HG03139 (cell line): ENCODE measurements around the gene CRX.
"Not testable (repeated sequence)": the region's sequence is repeated elsewhere in the genome, so short reads cannot be mapped to it uniquely, and the experiment has no call there.

ENCODE experiments used
- ATAC-seq: cut with Tn5 transposase; IDR thresholded peaks from one replicate; pipeline ENCODE4 v1.9.1; 2021; ENCODE audit not compliant: unreplicated experiment

The CRX gene

GRCh38 chr19:47803148-47803547 is 18.6 kb upstream of the CRX start:
- ATAC-seq = not testable (repeated sequence)

- ATAC-seq = not testable (repeated sequence)
Observed at GRCh38 chr19:47803671-47804070, 18.1 kb upstream of the CRX start.

GRCh38 chr19:47804451-47804850 is 17.3 kb upstream of the CRX start, which contains the start of gene TPRX1:
Gene TPRX1, minus strand, starts transcription at chr19:47804551. Its CDS starts 12 bp downstream, at chr19:47804539.
- ATAC-seq = not testable (repeated sequence)

GRCh38 chr19:47805313-47805712 is 16.4 kb upstream of the CRX start:
- ATAC-seq = no peak

GRCh38 chr19:47806435-47806834 is 15.3 kb upstream of the CRX start:
- ATAC-seq = no peak

- ATAC-seq = no peak
Observed at GRCh38 chr19:47813304-47813994, 8.3 kb upstream of the CRX start.

- no peak for ATAC-seq
Observed at GRCh38 chr19:47813995-47814328, 7.8 kb upstream of the CRX start.

GRCh38 chr19:47816270-47816669 is 5.5 kb upstream of the CRX start:
- ATAC-seq = not testable (repeated sequence)

GRCh38 chr19:47818221-47818620 is 3.5 kb upstream of the CRX start:
- ATAC-seq = not testable (repeated sequence)

- no peak for ATAC-seq
Observed at GRCh38 chr19:47819858-47820257, 1.9 kb upstream of the CRX start.

- ATAC-seq = no peak
Observed at GRCh38 chr19:47820410-47820809, 1.3 kb upstream of the CRX start.

GRCh38 chr19:47824396-47824795 is 2.7 kb downstream of the CRX start:
- ATAC-seq = no peak

GRCh38 chr19:47826800-47827199 is 5.1 kb downstream of the CRX start:
- no peak for ATAC-seq

GRCh38 chr19:47832723-47833122 is 11.0 kb downstream of the CRX start:
- ATAC-seq = no peak

- no peak for ATAC-seq
Observed at GRCh38 chr19:47836038-47836437, 14.3 kb downstream of the CRX start.

- ATAC-seq = no peak
Observed at GRCh38 chr19:47839411-47839810, 17.7 kb downstream of the CRX start.

GRCh38 chr19:47839913-47840312 is 18.2 kb downstream of the CRX start:
- ATAC-seq = no peak

- no peak for ATAC-seq
Observed at GRCh38 chr19:47842941-47843340, 21.2 kb downstream of the CRX start.

GRCh38 chr19:47848425-47848822 is 26.7 kb downstream of the CRX start:
- no peak for ATAC-seq

GRCh38 chr19:47848823-47849473 is 27.2 kb downstream of the CRX start:
- no peak for ATAC-seq

GRCh38 chr19:47853003-47853402 is 31.3 kb downstream of the CRX start:
- no peak for ATAC-seq

- no peak for ATAC-seq
Observed at GRCh38 chr19:47854459-47854858, 32.7 kb downstream of the CRX start.

GRCh38 chr19:47858231-47858630 is 36.5 kb downstream of the CRX start:
- not testable (repeated sequence) for ATAC-seq
